ENCODE data around the gene FASN. TPM values are rescaled to one million over a fixed set of nuclear protein-coding genes. Genes with fewer than 3 reads are reported as not detected.

FASN gene
- total and polyA plus RNA-seq, 2 of the 13 experiments (the other 11 are each of a cell fraction or from before 2014, with no cell fraction given), result 51.7 to 101 TPM

GRCh38 chr17:82101767-82102679 is 4.0 kb upstream of the FASN start (continued):
- TF ChIP-seq PITX1 (CRISPR knock-in tag; IDR thresholded peaks at IDR 0.05), result peak; percentile 69; the same call in 1 of the 2 replicates
- peak; percentile 51 for TF ChIP-seq CTCF (CRISPR knock-in tag; IDR thresholded peaks at IDR 0.05)
- no peak for TF ChIP-seq SYNCRIP (IDR thresholded peaks at IDR 0.05; ENCODE audit: insufficient read depth, low read depth, low read length)
- TF ChIP-seq, protein P1, sequence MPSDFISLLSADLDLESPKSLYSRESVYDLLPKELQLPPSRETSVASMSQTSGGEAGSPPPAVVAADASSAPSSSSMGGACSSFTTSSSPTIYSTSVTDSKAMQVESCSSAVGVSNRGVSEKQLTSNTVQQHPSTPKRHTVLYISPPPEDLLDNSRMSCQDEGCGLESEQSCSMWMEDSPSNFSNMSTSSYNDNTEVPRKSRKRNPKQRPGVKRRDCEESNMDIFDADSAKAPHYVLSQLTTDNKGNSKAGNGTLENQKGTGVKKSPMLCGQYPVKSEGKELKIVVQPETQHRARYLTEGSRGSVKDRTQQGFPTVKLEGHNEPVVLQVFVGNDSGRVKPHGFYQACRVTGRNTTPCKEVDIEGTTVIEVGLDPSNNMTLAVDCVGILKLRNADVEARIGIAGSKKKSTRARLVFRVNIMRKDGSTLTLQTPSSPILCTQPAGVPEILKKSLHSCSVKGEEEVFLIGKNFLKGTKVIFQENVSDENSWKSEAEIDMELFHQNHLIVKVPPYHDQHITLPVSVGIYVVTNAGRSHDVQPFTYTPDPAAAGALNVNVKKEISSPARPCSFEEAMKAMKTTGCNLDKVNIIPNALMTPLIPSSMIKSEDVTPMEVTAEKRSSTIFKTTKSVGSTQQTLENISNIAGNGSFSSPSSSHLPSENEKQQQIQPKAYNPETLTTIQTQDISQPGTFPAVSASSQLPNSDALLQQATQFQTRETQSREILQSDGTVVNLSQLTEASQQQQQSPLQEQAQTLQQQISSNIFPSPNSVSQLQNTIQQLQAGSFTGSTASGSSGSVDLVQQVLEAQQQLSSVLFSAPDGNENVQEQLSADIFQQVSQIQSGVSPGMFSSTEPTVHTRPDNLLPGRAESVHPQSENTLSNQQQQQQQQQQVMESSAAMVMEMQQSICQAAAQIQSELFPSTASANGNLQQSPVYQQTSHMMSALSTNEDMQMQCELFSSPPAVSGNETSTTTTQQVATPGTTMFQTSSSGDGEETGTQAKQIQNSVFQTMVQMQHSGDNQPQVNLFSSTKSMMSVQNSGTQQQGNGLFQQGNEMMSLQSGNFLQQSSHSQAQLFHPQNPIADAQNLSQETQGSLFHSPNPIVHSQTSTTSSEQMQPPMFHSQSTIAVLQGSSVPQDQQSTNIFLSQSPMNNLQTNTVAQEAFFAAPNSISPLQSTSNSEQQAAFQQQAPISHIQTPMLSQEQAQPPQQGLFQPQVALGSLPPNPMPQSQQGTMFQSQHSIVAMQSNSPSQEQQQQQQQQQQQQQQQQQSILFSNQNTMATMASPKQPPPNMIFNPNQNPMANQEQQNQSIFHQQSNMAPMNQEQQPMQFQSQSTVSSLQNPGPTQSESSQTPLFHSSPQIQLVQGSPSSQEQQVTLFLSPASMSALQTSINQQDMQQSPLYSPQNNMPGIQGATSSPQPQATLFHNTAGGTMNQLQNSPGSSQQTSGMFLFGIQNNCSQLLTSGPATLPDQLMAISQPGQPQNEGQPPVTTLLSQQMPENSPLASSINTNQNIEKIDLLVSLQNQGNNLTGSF (CRISPR knock-in tag; IDR thresholded peaks at IDR 0.05), result no peak; the same call in 1 of the 2 replicates
- no peak for TF ChIP-seq MBNL3 (CRISPR knock-in tag; conservative IDR thresholded peaks at IDR 0.05)
- TF ChIP-seq HIC2 (CRISPR knock-in tag; IDR thresholded peaks at IDR 0.05; ENCODE audit: low read depth), result peak; percentile 99
- TF ChIP-seq ATF6 (CRISPR knock-in tag; conservative IDR thresholded peaks at IDR 0.05), result no peak
- TF ChIP-seq, protein P2, sequence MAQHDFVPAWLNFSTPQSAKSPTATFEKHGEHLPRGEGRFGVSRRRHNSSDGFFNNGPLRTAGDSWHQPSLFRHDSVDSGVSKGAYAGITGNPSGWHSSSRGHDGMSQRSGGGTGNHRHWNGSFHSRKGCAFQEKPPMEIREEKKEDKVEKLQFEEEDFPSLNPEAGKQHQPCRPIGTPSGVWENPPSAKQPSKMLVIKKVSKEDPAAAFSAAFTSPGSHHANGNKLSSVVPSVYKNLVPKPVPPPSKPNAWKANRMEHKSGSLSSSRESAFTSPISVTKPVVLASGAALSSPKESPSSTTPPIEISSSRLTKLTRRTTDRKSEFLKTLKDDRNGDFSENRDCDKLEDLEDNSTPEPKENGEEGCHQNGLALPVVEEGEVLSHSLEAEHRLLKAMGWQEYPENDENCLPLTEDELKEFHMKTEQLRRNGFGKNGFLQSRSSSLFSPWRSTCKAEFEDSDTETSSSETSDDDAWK (CRISPR knock-in tag; IDR thresholded peaks at IDR 0.05), result no peak
- no peak for TF ChIP-seq HOXD1 (CRISPR knock-in tag; IDR thresholded peaks at IDR 0.05)
- TF ChIP-seq KDM6A (CRISPR knock-in tag; IDR thresholded peaks at IDR 0.05; ENCODE audit: low read depth), result peak; percentile 78
- TF ChIP-seq HNRNPL (IDR thresholded peaks at IDR 0.05; ENCODE audit: low read depth, low read length), result peak; percentile 99
- TF ChIP-seq GABPA (IDR thresholded peaks at IDR 0.05; ENCODE audit: low read depth, low read length), result no peak
- peak; percentile 64 for TF ChIP-seq GABPA (CRISPR knock-in tag; IDR thresholded peaks at IDR 0.05; ENCODE audit: low read depth)
- TF ChIP-seq ZNF747 (CRISPR knock-in tag; IDR thresholded peaks at IDR 0.05; ENCODE audit: borderline replicate concordance), result peak; percentile 94

Data from HepG2 (cell line).